Cardiac atrium fibroblast (primary cell): ENCODE data around the gene TAS2R30. TPM values are rescaled to one million over a fixed set of nuclear protein-coding genes. Genes with fewer than 3 reads are reported as not detected.

Experiments used
- total RNA-seq: library from RNA; depleted of rRNA; stranded (reverse); fragments of >200 nt; gene quantifications from 2 replicates; pipeline ENCODE4 v1.2.3, GENCODE V29; 2015

The TAS2R30 gene
- total RNA-seq = 0.49 and 1.3 TPM in 2 replicates

GRCh38 chr12:11134305-11134704 lies at the start of gene TAS2R30:
TSS of gene TAS2R30 (minus strand) at chr12:11134644. CDS start at chr12:11134244, 400 bp downstream.

GRCh38 chr12:11171145-11171968 lies 36.9 kb upstream of the TAS2R30 start, which contains the start of gene SMIM10L1:
TSS of gene SMIM10L1 (plus strand) at chr12:11171194. CDS start at chr12:11171357, 163 bp downstream.

GRCh38 chr12:11092128-11092527 lies 42.3 kb downstream of the TAS2R30 start, which contains the start of gene TAS2R43:
TSS of gene TAS2R43 (minus strand) at chr12:11092313. CDS start at chr12:11092229, 84 bp downstream.

Other genes with a start within 250 kb of the TAS2R30 start
- not detected in 2 replicates for gene TAS2R13, start 225.1 kb downstream of the TAS2R30 start, total RNA-seq
- not detected in 2 replicates for gene PRH2, start 205.4 kb downstream of the TAS2R30 start, total RNA-seq
- 0.54 and 1.8 TPM in 2 replicates for gene TAS2R14, start 195.4 kb downstream of the TAS2R30 start, total RNA-seq
- gene TAS2R50, start 147.7 kb downstream of the TAS2R30 start, total RNA-seq = 0.49 TPM in 1 of 2 replicates, not detected in the other
- gene TAS2R20, start 136.3 kb downstream of the TAS2R30 start, total RNA-seq = 0.18 and 0.32 TPM in 2 replicates
- 0.49 TPM in 1 of 2 replicates, not detected in the other for gene TAS2R19, start 112.0 kb downstream of the TAS2R30 start, total RNA-seq
- gene TAS2R31, start 103.2 kb downstream of the TAS2R30 start, total RNA-seq = 0.54 and 0.81 TPM in 2 replicates
- 0.72 TPM in 1 of 2 replicates, not detected in the other for gene TAS2R46, start 72.3 kb downstream of the TAS2R30 start, total RNA-seq
- not detected in 2 replicates for gene TAS2R43, start 42.3 kb downstream of the TAS2R30 start, total RNA-seq
- gene SMIM10L1, start 36.5 kb upstream of the TAS2R30 start, total RNA-seq = 7.3 and 7.6 TPM in 2 replicates
- not detected in 2 replicates for gene TAS2R42, start 52.3 kb upstream of the TAS2R30 start, total RNA-seq
- gene PRB3, start 135.1 kb upstream of the TAS2R30 start, total RNA-seq = not detected in 2 replicates
- not detected in 2 replicates for gene PRB4, start 175.8 kb upstream of the TAS2R30 start, total RNA-seq